ENCODE measurements around the gene INAFM2. TPM values are rescaled to one million over a fixed set of nuclear protein-coding genes. Genes with fewer than 3 reads are reported as not detected.

INAFM2 gene
- polyA plus RNA-seq, 2 of the 4 experiments (the other 2 are of a cell fraction) = 2.8 to 3.8 TPM

- no peak for DNase-seq (ENCODE audit: low read depth in 1 of 2, low spot score in 1 of 2)
- Histone ChIP-seq H3K4me1 (peaks cover 14% of the 10 kb centered on the region), H3K4me2 (no peak overlapping the region), H3K27ac (no peak overlapping the region), H3K4me3 (no peak overlapping the region), H3K9me3 (no peaks in the 10 kb centered on the region)
- ChIA-PET CTCF (interaction anchor here (0.7 to 8.6 kb wide), 7 partner anchors 8 to 88 kb away, joined by 3 to 139 read pairs (median 7); partner anchors contain the start of gene INAFM2), POLR2A (interaction anchor here (0.9 kb wide), 1 partner anchor 15 kb away, joined by 3 read pairs; no protein-coding TSS in a partner anchor)
- 89% methylated on average over 12 of the region's 12 CpGs for WGBS (ENCODE audit: missing lambda C conversion rate)
- TF ChIP-seq TP53 (CRISPR knock-in tag; IDR thresholded peaks at IDR 0.05) (no peak), POLR2AphosphoS2 (conservative IDR thresholded peaks at IDR 0.05; ENCODE audit: low read length) (no peak), NFE2L2 (conservative IDR thresholded peaks at IDR 0.05; ENCODE audit: low read length) (no peak), RNF2 (IDR thresholded peaks at IDR 0.05; ENCODE audit: borderline replicate concordance, low read depth) (no peak), ZSCAN20 (CRISPR knock-in tag; IDR thresholded peaks at IDR 0.05) (no peak), CBX2 (IDR thresholded peaks at IDR 0.05; ENCODE audit: borderline replicate concordance, low read depth) (no peak), EHF (CRISPR knock-in tag; IDR thresholded peaks at IDR 0.05) (no peak), EHMT2 (IDR thresholded peaks at IDR 0.05; ENCODE audit: low read depth) (no peak), RARB (CRISPR knock-in tag; IDR thresholded peaks at IDR 0.05) (no peak), KDM5A (IDR thresholded peaks at IDR 0.05) (no peak), HOXA7 (CRISPR knock-in tag; IDR thresholded peaks at IDR 0.05) (no peak), ZC3H11A (IDR thresholded peaks at IDR 0.05) (no peak), KDM1A (IDR thresholded peaks at IDR 0.05; ENCODE audit: low read depth) (no peak), RCOR1 (IDR thresholded peaks at IDR 0.05; ENCODE audit: low read depth, low read length) (no peak)
- FAIRE-seq = no peak
- no peak for ATAC-seq
Measured at GRCh38 chr15:40333922-40334492, 10.5 kb downstream of the INAFM2 start.

- DNase-seq (ENCODE audit: low read depth in 1 of 2, low spot score in 1 of 2) (no peak), ATAC-seq (no peak), FAIRE-seq (no peak)
- TF ChIP-seq JUN (IDR thresholded peaks at IDR 0.05) (no peak), POLR2A (IDR thresholded peaks at IDR 0.05; ENCODE audit: low read length) (no peak), BCL3 (IDR thresholded peaks at IDR 0.05) (no peak), HMGXB4 (CRISPR knock-in tag; IDR thresholded peaks at IDR 0.05; ENCODE audit: borderline replicate concordance) (no peak), GATA3 (IDR thresholded peaks at IDR 0.05; ENCODE audit: borderline replicate concordance) (no peak), CEBPB (IDR thresholded peaks at IDR 0.05) (no peak), HOXB5 (CRISPR knock-in tag; IDR thresholded peaks at IDR 0.05) (no peak), HEYL (CRISPR knock-in tag; IDR thresholded peaks at IDR 0.05) (no peak), MAX (IDR thresholded peaks at IDR 0.05) (no peak), KDM5A (IDR thresholded peaks at IDR 0.05) (no peak), NFE2L2 (conservative IDR thresholded peaks at IDR 0.05; ENCODE audit: low read length) (no peak), PHF8 (IDR thresholded peaks at IDR 0.05; ENCODE audit: borderline replicate concordance, low read depth) (no peak), EHMT2 (IDR thresholded peaks at IDR 0.05; ENCODE audit: low read depth) (no peak), CHD4 (IDR thresholded peaks at IDR 0.05; ENCODE audit: borderline replicate concordance) (no peak), USF2 (IDR thresholded peaks at IDR 0.05) (no peak), ATOH8 (CRISPR knock-in tag; IDR thresholded peaks at IDR 0.05; ENCODE audit: low read depth) (no peak), RNF2 (IDR thresholded peaks at IDR 0.05; ENCODE audit: borderline replicate concordance, low read depth) (no peak), TFCP2L1 (CRISPR knock-in tag; IDR thresholded peaks at IDR 0.05) (no peak), RARB (CRISPR knock-in tag; IDR thresholded peaks at IDR 0.05) (no peak)
- Histone ChIP-seq H3K4me3 (no peak overlapping the region), H3K27ac (no peak overlapping the region), H3K4me2 (no peak overlapping the region), H3K9me3 (no peaks in the 10 kb centered on the region), H3K4me1 (peaks cover 20% of the 10 kb centered on the region)
- ChIA-PET CTCF (interaction anchor here (1.0 to 8.6 kb wide), 6 partner anchors 9 to 87 kb away, joined by 3 to 139 read pairs (median 7); partner anchors contain the start of gene INAFM2), POLR2A (interaction anchor here (0.9 kb wide), 1 partner anchor 16 kb away, joined by 3 read pairs; no protein-coding TSS in a partner anchor)
- 100% methylated on average over 1 of the region's 3 CpGs for WGBS (ENCODE audit: missing lambda C conversion rate)
Measured at GRCh38 chr15:40334541-40334940, 11.0 kb downstream of the INAFM2 start.
